ENCODE data around the gene LGI2. TPM values are rescaled to one million over a fixed set of nuclear protein-coding genes. Genes with fewer than 3 reads are reported as not detected.

LGI2 gene
- total RNA-seq, 1 donor from 2014 or later, result 3.0 TPM

GRCh38 chr4:24963277-24963676 is 67.5 kb downstream of the LGI2 start:
- H3K4me1 ChIP-seq, result no peaks in the 10 kb centered on the region
- peaks cover 6% of the 10 kb centered on the region for H3K9me3 ChIP-seq (replicated peaks)
- no peaks in the 10 kb centered on the region for H3K36me3 ChIP-seq
- intact Hi-C loops (cut with micrococcal nuclease), result no loop called here
- H3K4me3 ChIP-seq, result no peak overlapping the region
- no peaks in the 10 kb centered on the region for H3K27me3 ChIP-seq (ENCODE audit: low read depth)
- H3K27ac ChIP-seq (replicated peaks), result no peak overlapping the region
- no peak for DNase-seq
- no peak for TF ChIP-seq CTCF (IDR thresholded peaks at IDR 0.05; ENCODE audit: borderline replicate concordance)

GRCh38 chr4:24957886-24958285 is 72.9 kb downstream of the LGI2 start:
- no peak for TF ChIP-seq CTCF (IDR thresholded peaks at IDR 0.05; ENCODE audit: borderline replicate concordance)
- Histone ChIP-seq H3K36me3 (no peaks in the 10 kb centered on the region), H3K27ac (replicated peaks) (no peak overlapping the region), H3K4me3 (no peak overlapping the region), H3K4me1 (no peaks in the 10 kb centered on the region), H3K9me3 (replicated peaks) (peaks cover 18% of the 10 kb centered on the region), H3K27me3 (ENCODE audit: low read depth) (no peaks in the 10 kb centered on the region)
- DNase-seq, result no peak
- intact Hi-C loops (cut with micrococcal nuclease), result no loop called here

- Histone ChIP-seq H3K9me3 (replicated peaks) (peaks cover 18% of the 10 kb centered on the region), H3K27ac (replicated peaks) (no peak overlapping the region), H3K27me3 (ENCODE audit: low read depth) (no peaks in the 10 kb centered on the region), H3K36me3 (no peaks in the 10 kb centered on the region), H3K4me1 (no peaks in the 10 kb centered on the region), H3K4me3 (no peak overlapping the region)
- DNase-seq, result no peak
- TF ChIP-seq CTCF (IDR thresholded peaks at IDR 0.05; ENCODE audit: borderline replicate concordance), result no peak
- intact Hi-C loops (cut with micrococcal nuclease), result no loop called here
Measured at GRCh38 chr4:24956763-24957162, 74.0 kb downstream of the LGI2 start.

- no peaks in the 10 kb centered on the region for H3K36me3 ChIP-seq
- H3K4me3 ChIP-seq, result no peak overlapping the region
- peaks cover 18% of the 10 kb centered on the region for H3K9me3 ChIP-seq (replicated peaks)
- no peaks in the 10 kb centered on the region for H3K27me3 ChIP-seq (ENCODE audit: low read depth)
- no peak for TF ChIP-seq CTCF (IDR thresholded peaks at IDR 0.05; ENCODE audit: borderline replicate concordance)
- intact Hi-C loops (cut with micrococcal nuclease), result no loop called here
- DNase-seq, result no peak
- peaks cover under 1% of the 10 kb centered on the region for H3K4me1 ChIP-seq
- H3K27ac ChIP-seq (replicated peaks), result no peak overlapping the region
Measured at GRCh38 chr4:24956091-24956490, 74.7 kb downstream of the LGI2 start.

GRCh38 chr4:24952667-24953066 is 78.1 kb downstream of the LGI2 start:
- Histone ChIP-seq H3K27me3 (ENCODE audit: low read depth) (no peaks in the 10 kb centered on the region), H3K4me3 (no peak overlapping the region), H3K4me1 (peaks cover 11% of the 10 kb centered on the region), H3K9me3 (replicated peaks) (peaks cover 18% of the 10 kb centered on the region), H3K27ac (replicated peaks) (no peak overlapping the region), H3K36me3 (no peaks in the 10 kb centered on the region)
- TF ChIP-seq CTCF (IDR thresholded peaks at IDR 0.05; ENCODE audit: borderline replicate concordance), result no peak
- intact Hi-C loops (cut with micrococcal nuclease), result no loop called here
- DNase-seq, result no peak

- H3K4me3 ChIP-seq, result no peak overlapping the region
- intact Hi-C loops (cut with micrococcal nuclease), result no loop called here
- peak overlapping the region; percentile 38 for H3K27ac ChIP-seq (replicated peaks)
- no peaks in the 10 kb centered on the region for H3K36me3 ChIP-seq
- no peak for DNase-seq
- TF ChIP-seq CTCF (IDR thresholded peaks at IDR 0.05; ENCODE audit: borderline replicate concordance), result no peak
- peaks cover 11% of the 10 kb centered on the region for H3K4me1 ChIP-seq
- no peaks in the 10 kb centered on the region for H3K27me3 ChIP-seq (ENCODE audit: low read depth)
- peaks cover 18% of the 10 kb centered on the region for H3K9me3 ChIP-seq (replicated peaks)
Measured at GRCh38 chr4:24949970-24950369, 80.8 kb downstream of the LGI2 start.
